BJ (cell line): ENCODE data around the gene CCDC195. TPM values are rescaled to one million over a fixed set of nuclear protein-coding genes. Genes with fewer than 3 reads are reported as not detected.
"Not testable (repeated sequence)": the region's sequence is repeated elsewhere in the genome, so short reads cannot be mapped to it uniquely, and the experiment has no call there.

Source experiments
- CTCF ChIA-PET: fragments of 350-600 bp; formaldehyde crosslinking; extraction: SDS; loops from one replicate; lab custom pipeline; 2021; ENCODE audit warnings: antibody characterized with exemption, inconsistent platforms; lab: Yijun Ruan, JAX
- POLR2A ChIA-PET: fragments of 300-600 bp; sonication (Branson Sonifier 250); formaldehyde crosslinking; extraction: SDS; loops from one replicate; lab custom pipeline; 2021; ENCODE audit warnings: antibody characterized with exemption; lab: Charles Lee
- DNase-seq: peaks from one replicate; pipeline ENCODE4 v3.0.0-alpha.2; 2011; ENCODE audit warnings: low read depth
- H3K27me3 ChIP-seq: 2 replicates; pipeline ENCODE4 v1.6.0; 2011; ENCODE audit warnings: low read length; ENCODE audit not compliant: control insufficient read depth, insufficient read depth
- H3K36me3 ChIP-seq: 2 replicates; pipeline ENCODE4 v1.5.1; 2011; ENCODE audit warnings: low read length; ENCODE audit not compliant: control insufficient read depth, insufficient read depth
- H3K4me3 ChIP-seq: 2 replicates; pipeline ENCODE4 v1.5.1; 2011; ENCODE audit warnings: low read depth, mild to moderate bottlenecking, control low read depth, low read length
- polyA plus RNA-seq: library from polyadenylated mRNA; depleted of rRNA; stranded (reverse); fragments of >200 nt; gene quantifications from 2 replicates; pipeline ENCODE4 v1.2.3, GENCODE V29; 2011
- TF ChIP-seq, protein P1 (sequence below): IDR thresholded peaks from 2 replicates; pipeline ENCODE4 v1.5.1; 2011; ENCODE audit warnings: low read depth, mild to moderate bottlenecking, control low read depth, inconsistent platforms, low read length, moderate library complexity; ENCODE audit not compliant: insufficient read depth

Gene CCDC195
- polyA plus RNA-seq, 1 experiment, result not detected

DNA sequence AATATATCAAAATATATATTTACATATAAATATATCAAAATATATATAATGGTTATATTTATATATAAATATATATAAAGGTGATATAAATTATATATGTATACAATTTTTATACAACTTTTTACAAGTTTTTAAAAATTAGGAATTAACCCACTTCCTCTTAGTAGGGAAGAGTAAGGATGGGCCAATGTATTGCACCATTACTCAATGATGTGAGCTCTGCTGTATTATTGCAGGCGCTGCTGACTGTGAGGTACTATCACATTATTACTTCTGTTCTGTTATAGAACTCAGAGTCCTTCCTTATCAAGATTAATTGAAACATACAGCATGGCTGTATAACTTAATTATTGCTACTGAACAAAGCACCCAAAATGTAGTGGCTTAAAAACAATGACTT is 46.0 kb downstream of the CCDC195 start:
- CTCF ChIA-PET, result no interaction called here
- DNase-seq, result no peak

DNA sequence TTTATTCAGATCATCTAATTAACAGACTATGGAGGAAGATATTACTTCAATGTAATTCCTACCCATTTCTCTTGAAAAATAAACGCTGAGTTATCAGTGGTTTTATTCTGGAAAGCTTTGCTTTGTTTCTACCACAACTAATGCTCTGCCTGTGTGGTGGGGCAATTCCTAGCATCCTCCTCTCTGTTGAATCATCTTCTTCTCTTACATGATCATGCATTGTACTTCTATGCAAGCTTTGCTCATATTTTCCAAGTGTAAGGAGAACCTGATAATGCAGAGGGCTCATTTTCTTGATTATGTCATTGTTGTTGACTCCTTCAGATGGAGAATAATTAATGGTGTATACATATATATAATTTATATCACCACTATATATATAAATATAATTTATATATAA is 46.7 kb downstream of the CCDC195 start:
- H3K27me3 ChIP-seq, result no peaks in the 10 kb centered on the region
- H3K36me3 ChIP-seq, result no peaks in the 10 kb centered on the region
- H3K4me3 ChIP-seq, result no peak overlapping the region
- no peak for DNase-seq
- CTCF ChIA-PET, result no interaction called here
- POLR2A ChIA-PET, result no interaction called here
- TF ChIP-seq, protein P1, sequence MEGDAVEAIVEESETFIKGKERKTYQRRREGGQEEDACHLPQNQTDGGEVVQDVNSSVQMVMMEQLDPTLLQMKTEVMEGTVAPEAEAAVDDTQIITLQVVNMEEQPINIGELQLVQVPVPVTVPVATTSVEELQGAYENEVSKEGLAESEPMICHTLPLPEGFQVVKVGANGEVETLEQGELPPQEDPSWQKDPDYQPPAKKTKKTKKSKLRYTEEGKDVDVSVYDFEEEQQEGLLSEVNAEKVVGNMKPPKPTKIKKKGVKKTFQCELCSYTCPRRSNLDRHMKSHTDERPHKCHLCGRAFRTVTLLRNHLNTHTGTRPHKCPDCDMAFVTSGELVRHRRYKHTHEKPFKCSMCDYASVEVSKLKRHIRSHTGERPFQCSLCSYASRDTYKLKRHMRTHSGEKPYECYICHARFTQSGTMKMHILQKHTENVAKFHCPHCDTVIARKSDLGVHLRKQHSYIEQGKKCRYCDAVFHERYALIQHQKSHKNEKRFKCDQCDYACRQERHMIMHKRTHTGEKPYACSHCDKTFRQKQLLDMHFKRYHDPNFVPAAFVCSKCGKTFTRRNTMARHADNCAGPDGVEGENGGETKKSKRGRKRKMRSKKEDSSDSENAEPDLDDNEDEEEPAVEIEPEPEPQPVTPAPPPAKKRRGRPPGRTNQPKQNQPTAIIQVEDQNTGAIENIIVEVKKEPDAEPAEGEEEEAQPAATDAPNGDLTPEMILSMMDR, result no peak

More for the DNA sequence above, 46.0 kb downstream of the CCDC195 start:
- TF ChIP-seq, protein P1, result no peak
- H3K27me3 ChIP-seq, result no peaks in the 10 kb centered on the region
- H3K4me3 ChIP-seq, result no peak overlapping the region
- POLR2A ChIA-PET, result interaction anchor here (0.5 kb wide), 1 partner anchor 1815 kb away, joined by 4 read pairs; no protein-coding TSS in a partner anchor
- no peaks in the 10 kb centered on the region for H3K36me3 ChIP-seq

DNA sequence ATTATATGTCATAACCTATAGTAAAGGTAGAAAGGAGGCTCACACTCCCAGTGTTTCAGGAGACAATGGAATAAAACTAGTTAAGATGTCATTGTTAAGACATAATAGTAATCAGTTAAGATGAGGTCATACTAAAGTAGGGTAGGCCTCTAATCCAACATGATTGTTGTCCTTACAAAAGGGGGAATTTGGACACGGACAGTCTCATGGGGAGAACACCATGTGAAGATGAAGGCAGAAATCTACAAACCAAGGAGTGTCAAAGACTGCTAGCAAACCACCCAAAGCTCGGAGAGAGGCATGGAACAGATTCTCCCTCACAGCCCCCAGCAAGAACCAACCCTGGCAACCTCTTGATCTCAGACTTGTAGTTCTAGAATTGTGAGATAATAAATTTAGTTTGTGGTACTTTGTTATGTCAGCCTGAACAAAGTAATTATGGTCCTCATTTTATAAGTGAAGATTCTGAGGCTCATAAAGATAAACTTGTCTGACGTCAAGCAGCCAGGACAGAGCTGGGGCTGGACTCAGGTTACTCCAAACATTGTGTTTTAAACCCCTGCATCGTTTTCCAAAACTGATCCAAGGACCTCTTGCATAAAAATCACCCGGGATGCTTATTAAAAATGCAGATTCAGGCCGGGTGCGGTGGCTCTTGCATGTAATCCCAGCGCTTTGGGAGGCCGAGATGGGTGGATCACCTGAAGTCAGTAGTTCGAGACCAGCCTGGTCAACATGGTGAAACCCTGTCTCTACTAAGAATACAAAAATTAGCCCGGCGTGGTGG is 47.8 kb downstream of the CCDC195 start:
- no peaks in the 10 kb centered on the region for H3K27me3 ChIP-seq
- H3K36me3 ChIP-seq, result no peaks in the 10 kb centered on the region
- CTCF ChIA-PET, result no interaction called here
- no peak for DNase-seq
- POLR2A ChIA-PET, result no interaction called here
- TF ChIP-seq, protein P1, result no peak
- H3K4me3 ChIP-seq, result no peak overlapping the region

DNA sequence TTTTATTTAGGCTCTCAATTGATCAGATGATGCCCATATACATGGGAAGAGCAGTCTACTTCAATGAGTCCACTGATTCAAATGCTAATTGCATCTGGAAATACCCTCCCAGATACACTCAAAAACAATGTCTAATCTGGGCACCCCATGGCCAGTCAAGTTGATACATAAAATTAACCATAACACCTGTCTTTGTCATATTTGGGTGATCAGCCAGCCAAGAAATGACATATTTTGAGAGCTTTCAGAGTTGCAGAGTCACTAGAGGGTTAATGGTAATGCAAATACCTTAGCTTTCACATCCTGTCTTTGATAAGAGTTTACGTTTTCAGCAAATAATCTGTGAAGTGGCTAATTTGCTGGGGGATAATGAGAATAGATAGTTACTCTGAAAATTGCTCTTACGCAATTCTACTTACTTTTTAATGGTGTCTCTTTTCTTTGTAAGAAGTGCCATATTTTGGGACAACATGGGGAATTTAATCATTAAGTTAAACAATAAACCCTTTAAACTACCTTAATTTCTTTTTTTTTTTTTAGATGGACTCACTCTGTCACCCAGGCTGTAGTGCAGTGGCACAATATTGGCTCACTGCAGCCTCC is 49.1 kb downstream of the CCDC195 start:
- POLR2A ChIA-PET, result no interaction called here
- no peaks in the 10 kb centered on the region for H3K27me3 ChIP-seq
- no peaks in the 10 kb centered on the region for H3K36me3 ChIP-seq
- CTCF ChIA-PET, result no interaction called here
- DNase-seq, result no peak
- no peak overlapping the region for H3K4me3 ChIP-seq
- TF ChIP-seq, protein P1, result no peak

DNA sequence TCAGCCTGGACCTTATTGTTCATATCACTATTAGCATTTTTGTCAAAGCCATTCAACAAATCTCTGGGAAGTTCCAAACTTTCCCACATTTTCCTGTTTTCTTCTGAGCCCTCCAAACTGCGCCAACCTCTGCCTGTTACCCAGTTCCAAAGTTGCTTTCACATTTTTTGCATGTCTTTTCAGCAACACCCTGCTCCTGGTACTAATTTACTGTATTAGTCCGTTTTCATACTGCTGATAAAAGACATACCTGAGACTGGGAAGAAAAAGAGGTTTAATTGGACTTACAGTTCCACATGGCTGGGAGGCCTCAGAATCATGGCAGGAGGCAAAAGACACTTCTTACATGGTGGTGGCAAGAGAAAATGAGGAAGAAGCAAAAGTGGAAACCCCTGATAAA is 52.8 kb downstream of the CCDC195 start:
- CTCF ChIA-PET, result interaction anchor here (1.1 kb wide), 1 partner anchor 12 kb away, joined by 3 read pairs; no protein-coding TSS in a partner anchor
- POLR2A ChIA-PET, H3K4me3 ChIP-seq, H3K36me3 ChIP-seq, H3K27me3 ChIP-seq, DNase-seq: not testable (repeated sequence)

DNA sequence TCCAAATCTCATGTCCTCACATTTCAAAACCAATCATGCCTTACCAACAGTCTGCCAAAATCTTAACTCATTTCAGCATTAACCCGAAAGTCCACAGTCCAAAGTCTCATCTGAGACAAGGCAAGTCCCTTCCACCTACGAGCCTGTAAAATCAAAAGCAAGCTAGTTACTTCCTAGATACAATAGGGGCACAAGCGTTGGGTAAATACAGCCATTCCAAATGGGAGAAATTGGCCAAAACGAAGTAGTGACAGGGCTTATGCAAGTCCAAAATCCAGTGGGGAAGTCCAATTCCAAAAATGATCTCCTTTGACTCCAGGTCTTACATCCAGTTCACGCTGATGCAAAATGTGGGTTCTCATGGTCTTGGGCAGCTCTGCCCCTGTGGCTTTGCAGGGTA is 54.5 kb downstream of the CCDC195 start:
- POLR2A ChIA-PET, H3K4me3 ChIP-seq, H3K36me3 ChIP-seq, DNase-seq, H3K27me3 ChIP-seq: not testable (repeated sequence)
- CTCF ChIA-PET, result interaction anchor here (1.4 kb wide), 1 partner anchor 116 kb away, joined by 7 read pairs; no protein-coding TSS in a partner anchor
